CD4-positive, alpha-beta T cell (primary cell): ENCODE data around the gene TLK2. TPM values are rescaled to one million over a fixed set of nuclear protein-coding genes. Genes with fewer than 3 reads are reported as not detected.

Experiments used
- ATAC-seq: fragments of 200-7000 bp; cut with Tn5 transposase; one replicate; pipeline ENCODE4 v1.10.0; 2022; ENCODE audit warnings: mild to moderate bottlenecking; ENCODE audit not compliant: poor library complexity
- CTCF ChIA-PET: fragments of 350-600 bp; sonication (Branson Sonifier 250); formaldehyde crosslinking; loops from one replicate; lab custom pipeline; 2021; ENCODE audit warnings: antibody characterized with exemption, inconsistent platforms; lab: Charles Lee
- POLR2A ChIA-PET: fragments of 350-600 bp; sonication (Branson Sonifier 250); formaldehyde crosslinking; loops from one replicate; lab custom pipeline; 2021; ENCODE audit warnings: antibody characterized with exemption, inconsistent platforms; lab: Charles Lee
- DNase-seq, 14 experiments: peaks; one replicate each; pipeline ENCODE4 v3.0.0-alpha.2; 2013 to 2020; ENCODE audit warnings: mixed read lengths in 2 of 14
- H3K27ac ChIP-seq, 2 donors: one replicate each; pipeline versions ENCODE4 v1.5.1 to v1.7.0; 2013; ENCODE audit warnings: low read length in 2 of 2, low read depth in 1 of 2, mild to moderate bottlenecking in 1 of 2
- H3K27me3 ChIP-seq, 2 experiments: 1 replicate in 1 of 2; 2 replicates in 1 of 2; pipeline versions ENCODE4 v1.6.1 to v1.7.0; 2013; ENCODE audit warnings: low read length in 2 of 2, control low read depth in 1 of 2, mild to moderate bottlenecking in 1 of 2, moderate library complexity in 1 of 2; ENCODE audit not compliant: insufficient read depth in 2 of 2, control insufficient read depth in 1 of 2
- H3K36me3 ChIP-seq: one replicate; pipeline ENCODE4 v1.6.1; 2013; ENCODE audit warnings: low read length, control low read depth; ENCODE audit not compliant: insufficient read depth
- H3K4me1 ChIP-seq: one replicate; pipeline ENCODE4 v1.6.1; 2013; ENCODE audit warnings: low read length, control low read depth; ENCODE audit not compliant: insufficient read depth
- H3K4me3 ChIP-seq: one replicate; pipeline ENCODE4 v1.5.1; 2013; ENCODE audit warnings: mild to moderate bottlenecking, low read length, moderate library complexity
- H3K9me3 ChIP-seq, 2 experiments: 1 replicate in 1 of 2; 2 replicates in 1 of 2; pipeline versions ENCODE4 v1.6.1 to v1.7.0; 2013; ENCODE audit warnings: low read length in 2 of 2, mild to moderate bottlenecking in 2 of 2, control low read depth in 1 of 2, moderate library complexity in 1 of 2; ENCODE audit not compliant: control insufficient read depth in 1 of 2, insufficient read depth in 1 of 2
- H3K27ac Mint-ChIP-seq: one replicate; pipeline ENCODE4 v1.8.0; 2020; ENCODE audit warnings: mixed read lengths
- H3K27me3 Mint-ChIP-seq: one replicate; pipeline ENCODE4 v1.8.0; 2021; ENCODE audit warnings: mixed read lengths
- H3K36me3 Mint-ChIP-seq: one replicate; pipeline ENCODE4 v1.8.0; 2021; ENCODE audit warnings: low read depth, mixed read lengths
- H3K4me1 Mint-ChIP-seq: one replicate; pipeline ENCODE4 v1.8.0; 2021; ENCODE audit warnings: low read depth, mixed read lengths
- H3K4me3 Mint-ChIP-seq: one replicate; pipeline ENCODE4 v1.8.0; 2020; ENCODE audit warnings: mild to moderate bottlenecking, mixed read lengths
- H3K9me3 Mint-ChIP-seq: one replicate; pipeline ENCODE4 v1.8.0; 2020; ENCODE audit warnings: mixed read lengths
- intact Hi-C, 2 experiments: fragments of 100-400 bp; cut with DNase I in 1 of 2; cut with micrococcal nuclease in 1 of 2; formaldehyde crosslinking; loops; one replicate each; pipeline versions ENCODE4 v1.15.1 to v1.9.0; 2023 to 2025; cut with DNase I, micrococcal nuclease
- total RNA-seq, 174 experiments: library from RNA in 2 of 174; stranded (reverse) in 2 of 174; gene quantifications; one replicate each; pipeline ENCODE4 v1.2.3 and lab custom pipeline; 2021 to 2026
- TF ChIP-seq, protein P1 (sequence below): fragments of 200-600 bp; IDR thresholded peaks from one replicate; pipeline ENCODE4 v1.8.0; 2022; ENCODE audit warnings: antibody characterized with exemption, mild to moderate bottlenecking

The TLK2 gene
- total RNA-seq, 2 experiments from 2014 or later, result 85.3 to 86.5 TPM

DNA sequence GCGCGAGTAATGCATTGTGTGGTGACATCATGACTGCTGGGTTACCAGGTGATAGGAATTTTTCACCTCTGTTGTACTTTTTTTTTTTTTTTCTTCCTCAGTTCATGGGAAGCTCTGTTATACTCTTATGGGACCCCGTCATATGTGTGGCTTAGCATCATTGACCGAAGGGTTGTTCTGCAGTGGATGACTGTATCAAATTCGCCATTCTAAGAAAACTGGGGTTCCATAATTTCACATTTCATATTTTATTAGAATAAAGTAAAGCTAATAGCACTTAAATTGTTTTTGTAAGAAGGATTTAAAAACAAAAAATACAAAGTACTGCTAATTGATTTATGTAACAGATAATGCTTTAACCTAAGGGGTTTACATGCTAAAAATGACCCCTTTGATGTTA lies 116.9 kb downstream of the TLK2 start:
- ChIA-PET POLR2A (no interaction called here), CTCF (no interaction called here)
- peaks cover 0 to 17% of the 10 kb centered on the region in 2 experiments for H3K9me3 ChIP-seq
- no peaks in the 10 kb centered on the region for H3K27me3 Mint-ChIP-seq
- H3K27me3 ChIP-seq, result no peaks in the 10 kb centered on the region
- H3K36me3 ChIP-seq, result peaks cover 55% of the 10 kb centered on the region
- no peaks in the 10 kb centered on the region for H3K4me1 Mint-ChIP-seq
- TF ChIP-seq, protein P1, sequence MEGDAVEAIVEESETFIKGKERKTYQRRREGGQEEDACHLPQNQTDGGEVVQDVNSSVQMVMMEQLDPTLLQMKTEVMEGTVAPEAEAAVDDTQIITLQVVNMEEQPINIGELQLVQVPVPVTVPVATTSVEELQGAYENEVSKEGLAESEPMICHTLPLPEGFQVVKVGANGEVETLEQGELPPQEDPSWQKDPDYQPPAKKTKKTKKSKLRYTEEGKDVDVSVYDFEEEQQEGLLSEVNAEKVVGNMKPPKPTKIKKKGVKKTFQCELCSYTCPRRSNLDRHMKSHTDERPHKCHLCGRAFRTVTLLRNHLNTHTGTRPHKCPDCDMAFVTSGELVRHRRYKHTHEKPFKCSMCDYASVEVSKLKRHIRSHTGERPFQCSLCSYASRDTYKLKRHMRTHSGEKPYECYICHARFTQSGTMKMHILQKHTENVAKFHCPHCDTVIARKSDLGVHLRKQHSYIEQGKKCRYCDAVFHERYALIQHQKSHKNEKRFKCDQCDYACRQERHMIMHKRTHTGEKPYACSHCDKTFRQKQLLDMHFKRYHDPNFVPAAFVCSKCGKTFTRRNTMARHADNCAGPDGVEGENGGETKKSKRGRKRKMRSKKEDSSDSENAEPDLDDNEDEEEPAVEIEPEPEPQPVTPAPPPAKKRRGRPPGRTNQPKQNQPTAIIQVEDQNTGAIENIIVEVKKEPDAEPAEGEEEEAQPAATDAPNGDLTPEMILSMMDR, result no peak
- H3K36me3 Mint-ChIP-seq, result peaks cover 87% of the 10 kb centered on the region
- ATAC-seq, result no peak
- no peak overlapping the region for H3K27ac ChIP-seq
- H3K4me1 ChIP-seq, result no peaks in the 10 kb centered on the region
- DNase-seq, result no peak
- no peaks in the 10 kb centered on the region for H3K9me3 Mint-ChIP-seq
- no peak overlapping the region for H3K4me3 ChIP-seq
- intact Hi-C loops, result no loop called here
- H3K27ac Mint-ChIP-seq, result no peak overlapping the region
- no peak overlapping the region for H3K4me3 Mint-ChIP-seq

GRCh38 chr17:62596662-62597061 lies 118.0 kb downstream of the TLK2 start:
- Mint-ChIP-seq H3K4me1 (no peaks in the 10 kb centered on the region), H3K4me3 (no peak overlapping the region), H3K27me3 (no peaks in the 10 kb centered on the region), H3K36me3 (peaks cover 87% of the 10 kb centered on the region), H3K27ac (no peak overlapping the region), H3K9me3 (no peaks in the 10 kb centered on the region)
- ChIA-PET CTCF (no interaction called here), POLR2A (no interaction called here)
- H3K36me3 ChIP-seq, result peaks cover 66% of the 10 kb centered on the region
- DNase-seq, result no peak
- H3K4me3 ChIP-seq, result no peak overlapping the region
- no peak for ATAC-seq
- no peak overlapping the region for H3K27ac ChIP-seq
- H3K27me3 ChIP-seq, result no peaks in the 10 kb centered on the region
- TF ChIP-seq, protein P1, result no peak
- H3K4me1 ChIP-seq, result no peaks in the 10 kb centered on the region
- peaks cover 0 to 17% of the 10 kb centered on the region in 2 experiments for H3K9me3 ChIP-seq
- intact Hi-C loops, result no loop called here

- no peaks in the 10 kb centered on the region for H3K27me3 Mint-ChIP-seq
- no peak overlapping the region for H3K4me3 Mint-ChIP-seq
- TF ChIP-seq, protein P1, result no peak
- no peaks in the 10 kb centered on the region for H3K4me1 Mint-ChIP-seq
- peaks cover 69% of the 10 kb centered on the region for H3K36me3 ChIP-seq
- H3K4me3 ChIP-seq, result no peak overlapping the region
- no peaks in the 10 kb centered on the region for H3K27me3 ChIP-seq
- ChIA-PET CTCF (no interaction called here), POLR2A (no interaction called here)
- intact Hi-C loops, result no loop called here
- H3K9me3 Mint-ChIP-seq, result no peaks in the 10 kb centered on the region
- H3K4me1 ChIP-seq, result no peaks in the 10 kb centered on the region
- no peak for DNase-seq
- peaks cover 87% of the 10 kb centered on the region for H3K36me3 Mint-ChIP-seq
- no peak for ATAC-seq
- H3K27ac Mint-ChIP-seq, result no peak overlapping the region
- peaks cover 0 to 17% of the 10 kb centered on the region in 2 experiments for H3K9me3 ChIP-seq
- no peak overlapping the region for H3K27ac ChIP-seq
These were observed 118.5 kb downstream of the TLK2 start for GRCh38 chr17:62597150-62597549.
